H1 (cell line): Measurements from ENCODE around the gene TPD52L1.

Experiments
- ATF2 ChIP-seq: IDR thresholded peaks from 2 replicates; pipeline ENCODE4 v1.6.1; 2012; ENCODE audit warnings: low read length, inconsistent platforms
- BACH1 ChIP-seq: IDR thresholded peaks from 2 replicates; pipeline ENCODE4 v1.6.1; 2012; ENCODE audit warnings: low read length, improper control_type of control experiment
- BRCA1 ChIP-seq: IDR thresholded peaks from 2 replicates; pipeline ENCODE4 v1.6.1; 2012; ENCODE audit warnings: low read depth, low read length, improper control_type of control experiment
- KDM1A ChIP-seq: fragments of 200-600, 300-600 bp; sonication (generic); IDR thresholded peaks from 2 replicates; pipeline ENCODE4 v1.7.1; 2016; ENCODE audit warnings: mild to moderate bottlenecking, low read length, borderline replicate concordance
- MAX ChIP-seq: IDR thresholded peaks from 2 replicates; pipeline ENCODE4 v1.6.1; 2012; ENCODE audit warnings: inconsistent platforms
- NRF1 ChIP-seq: IDR thresholded peaks from 2 replicates; pipeline ENCODE4 v1.6.1; 2011; ENCODE audit warnings: mild to moderate bottlenecking, low read depth, low read length, improper control_type of control experiment
- POLR2A ChIP-seq, 2 experiments: IDR thresholded peaks; 1 replicate in 1 of 2; 2 replicates in 1 of 2; pipeline ENCODE4 v1.6.1; 2011; ENCODE audit warnings: low read depth in 2 of 2, low read length in 2 of 2, mild to moderate bottlenecking in 2 of 2; ENCODE audit errors: control extremely low read depth in 1 of 2
- RFX5 ChIP-seq: IDR thresholded peaks from 2 replicates; pipeline ENCODE4 v1.6.1; 2011; ENCODE audit warnings: low read depth, low read length, improper control_type of control experiment, borderline replicate concordance
- SP1 ChIP-seq: IDR thresholded peaks from 2 replicates; pipeline ENCODE4 v1.6.1; 2011; ENCODE audit warnings: low read depth, low read length
- SP2 ChIP-seq: IDR thresholded peaks from 2 replicates; pipeline ENCODE4 v1.6.1; 2012; ENCODE audit warnings: mild to moderate bottlenecking, low read length, inconsistent platforms
- TAF1 ChIP-seq: IDR thresholded peaks from 2 replicates; pipeline ENCODE4 v1.6.1; 2011; ENCODE audit warnings: mild to moderate bottlenecking, low read depth, low read length
- YY1 ChIP-seq: IDR thresholded peaks from 2 replicates; pipeline ENCODE4 v1.6.1; 2011; ENCODE audit warnings: low read depth, mild to moderate bottlenecking, low read length
- TF ChIP-seq, protein P1 (sequence below), 3 experiments: IDR thresholded peaks; 1 replicate in 2 of 3; 2 replicates in 1 of 3; pipeline versions ENCODE4 v1.5.1 to v1.6.1; 2011; ENCODE audit warnings: low read length in 3 of 3, mild to moderate bottlenecking in 3 of 3, inconsistent platforms in 2 of 3, low read depth in 1 of 3, moderate library complexity in 1 of 3; ENCODE audit not compliant: insufficient read depth in 1 of 3; ENCODE audit errors: control extremely low read depth in 1 of 3
- TF ChIP-seq, protein P2 (sequence below): IDR thresholded peaks from 2 replicates; pipeline ENCODE4 v1.6.1; 2011; ENCODE audit warnings: low read length, improper control_type of control experiment

GRCh38 chr6:125271486-125272159 lies 118.0 kb downstream of the TPD52L1 start:
- TF ChIP-seq MAX (no peak), POLR2A (IDR thresholded peaks at IDR 0.05; ENCODE audit: control extremely low read depth in 1 of 2, low read depth in 2 of 2, low read length in 2 of 2) (no peak), SP2 (no peak), KDM1A (no peak), NRF1 (no peak), YY1 (no peak), BRCA1 (no peak), BACH1 (no peak), ATF2 (no peak), SP1 (no peak), TAF1 (no peak), RFX5 (no peak)
- TF ChIP-seq, protein P1, sequence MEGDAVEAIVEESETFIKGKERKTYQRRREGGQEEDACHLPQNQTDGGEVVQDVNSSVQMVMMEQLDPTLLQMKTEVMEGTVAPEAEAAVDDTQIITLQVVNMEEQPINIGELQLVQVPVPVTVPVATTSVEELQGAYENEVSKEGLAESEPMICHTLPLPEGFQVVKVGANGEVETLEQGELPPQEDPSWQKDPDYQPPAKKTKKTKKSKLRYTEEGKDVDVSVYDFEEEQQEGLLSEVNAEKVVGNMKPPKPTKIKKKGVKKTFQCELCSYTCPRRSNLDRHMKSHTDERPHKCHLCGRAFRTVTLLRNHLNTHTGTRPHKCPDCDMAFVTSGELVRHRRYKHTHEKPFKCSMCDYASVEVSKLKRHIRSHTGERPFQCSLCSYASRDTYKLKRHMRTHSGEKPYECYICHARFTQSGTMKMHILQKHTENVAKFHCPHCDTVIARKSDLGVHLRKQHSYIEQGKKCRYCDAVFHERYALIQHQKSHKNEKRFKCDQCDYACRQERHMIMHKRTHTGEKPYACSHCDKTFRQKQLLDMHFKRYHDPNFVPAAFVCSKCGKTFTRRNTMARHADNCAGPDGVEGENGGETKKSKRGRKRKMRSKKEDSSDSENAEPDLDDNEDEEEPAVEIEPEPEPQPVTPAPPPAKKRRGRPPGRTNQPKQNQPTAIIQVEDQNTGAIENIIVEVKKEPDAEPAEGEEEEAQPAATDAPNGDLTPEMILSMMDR (IDR thresholded peaks at IDR 0.05; ENCODE audit: control extremely low read depth in 1 of 3, insufficient read depth in 1 of 3, low read depth in 1 of 3, low read length in 3 of 3): no peak
- TF ChIP-seq, protein P2, sequence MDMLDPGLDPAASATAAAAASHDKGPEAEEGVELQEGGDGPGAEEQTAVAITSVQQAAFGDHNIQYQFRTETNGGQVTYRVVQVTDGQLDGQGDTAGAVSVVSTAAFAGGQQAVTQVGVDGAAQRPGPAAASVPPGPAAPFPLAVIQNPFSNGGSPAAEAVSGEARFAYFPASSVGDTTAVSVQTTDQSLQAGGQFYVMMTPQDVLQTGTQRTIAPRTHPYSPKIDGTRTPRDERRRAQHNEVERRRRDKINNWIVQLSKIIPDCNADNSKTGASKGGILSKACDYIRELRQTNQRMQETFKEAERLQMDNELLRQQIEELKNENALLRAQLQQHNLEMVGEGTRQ: no peak
